Stomach (tissue), 4 donors: ENCODE results near the gene FUT2.

ENCODE experiments used
- CTCF ChIP-seq, 7 experiments: fragments of 450-650 bp in 4 of 7; fragments of 200-600 bp in 3 of 7; sonication (generic) in 3 of 7; IDR thresholded peaks; one replicate each; pipeline ENCODE4 v1.5.1; 2016 to 2019; ENCODE audit warnings: antibody characterized with exemption in 7 of 7, control low read depth in 2 of 7, mild to moderate bottlenecking in 1 of 7
- EP300 ChIP-seq: sonication (generic); formaldehyde crosslinking; IDR thresholded peaks from one replicate; pipeline ENCODE4 v1.6.1; 2017; ENCODE audit warnings: antibody characterized with exemption
- POLR2A ChIP-seq, 4 donors: fragments of 450-650 bp; IDR thresholded peaks; one replicate each; pipeline ENCODE4 v1.6.1; 2016; ENCODE audit warnings: antibody characterized with exemption in 4 of 4, control low read depth in 2 of 4, mild to moderate bottlenecking in 1 of 4, moderate library complexity in 1 of 4
- POLR2AphosphoS5 ChIP-seq, 3 donors: sonication (generic); formaldehyde crosslinking; IDR thresholded peaks; one replicate each; pipeline ENCODE4 v1.6.1; 2016; ENCODE audit warnings: antibody characterized with exemption in 3 of 3

GRCh38 chr19:48719263-48720171 lies 23.7 kb downstream of the FUT2 start, which contains the start of gene MAMSTR:
- TF ChIP-seq CTCF (IDR thresholded peaks at IDR 0.05) (no peak), POLR2AphosphoS5 (IDR thresholded peaks at IDR 0.05) (no peak), POLR2A (IDR thresholded peaks at IDR 0.05) (no peak), EP300 (no peak)
